ENCODE measurements around the gene OOSP4A.

OOSP4A gene

GRCh38 chr11:59965424-59965823, 1.6 kb downstream of the OOSP4A start:
- Histone ChIP-seq H3K4me3 (replicated peaks; ENCODE audit: low read depth, low read length) (no peak overlapping the region), H3K36me3 (ENCODE audit: control insufficient read depth, insufficient read depth, low read length) (no peaks in the 10 kb centered on the region), H3K27me3 (replicated peaks; ENCODE audit: control insufficient read depth, insufficient read depth, low read length) (no peaks in the 10 kb centered on the region)
- no peak for TF ChIP-seq CTCF (IDR thresholded peaks at IDR 0.05; ENCODE audit: insufficient read depth, low read length, poor library complexity, severe bottlenecking)
- no peak for DNase-seq (ENCODE audit: extremely low read depth, insufficient read length)

- TF ChIP-seq CTCF (IDR thresholded peaks at IDR 0.05; ENCODE audit: insufficient read depth, low read length, poor library complexity, severe bottlenecking), result no peak
- DNase-seq (ENCODE audit: extremely low read depth, insufficient read length), result no peak
- Histone ChIP-seq H3K27me3 (replicated peaks; ENCODE audit: control insufficient read depth, insufficient read depth, low read length) (no peaks in the 10 kb centered on the region), H3K36me3 (ENCODE audit: control insufficient read depth, insufficient read depth, low read length) (no peaks in the 10 kb centered on the region), H3K4me3 (replicated peaks; ENCODE audit: low read depth, low read length) (no peak overlapping the region)
These were observed 2.4 kb downstream of the OOSP4A start for GRCh38 chr11:59966201-59966600.

- no peak for DNase-seq (ENCODE audit: extremely low read depth, insufficient read length)
- no peak for TF ChIP-seq CTCF (IDR thresholded peaks at IDR 0.05; ENCODE audit: insufficient read depth, low read length, poor library complexity, severe bottlenecking)
- H3K36me3 ChIP-seq (ENCODE audit: control insufficient read depth, insufficient read depth, low read length), result no peaks in the 10 kb centered on the region
- H3K4me3 ChIP-seq (replicated peaks; ENCODE audit: low read depth, low read length), result no peak overlapping the region
- H3K27me3 ChIP-seq (replicated peaks; ENCODE audit: control insufficient read depth, insufficient read depth, low read length), result no peaks in the 10 kb centered on the region
These were observed 4.0 kb downstream of the OOSP4A start for GRCh38 chr11:59967677-59968394.

- Histone ChIP-seq H3K4me3 (replicated peaks; ENCODE audit: low read depth, low read length) (no peak overlapping the region), H3K36me3 (ENCODE audit: control insufficient read depth, insufficient read depth, low read length) (no peaks in the 10 kb centered on the region), H3K27me3 (replicated peaks; ENCODE audit: control insufficient read depth, insufficient read depth, low read length) (no peaks in the 10 kb centered on the region)
- DNase-seq (ENCODE audit: extremely low read depth, insufficient read length), result no peak
- no peak for TF ChIP-seq CTCF (IDR thresholded peaks at IDR 0.05; ENCODE audit: insufficient read depth, low read length, poor library complexity, severe bottlenecking)
These were observed 4.6 kb downstream of the OOSP4A start for GRCh38 chr11:59968395-59968783.

GRCh38 chr11:59973097-59973496, 9.3 kb downstream of the OOSP4A start:
- no peaks in the 10 kb centered on the region for H3K27me3 ChIP-seq (replicated peaks; ENCODE audit: control insufficient read depth, insufficient read depth, low read length)
- no peak overlapping the region for H3K4me3 ChIP-seq (replicated peaks; ENCODE audit: low read depth, low read length)
- no peaks in the 10 kb centered on the region for H3K36me3 ChIP-seq (ENCODE audit: control insufficient read depth, insufficient read depth, low read length)
- TF ChIP-seq CTCF (IDR thresholded peaks at IDR 0.05; ENCODE audit: insufficient read depth, low read length, poor library complexity, severe bottlenecking), result no peak
- DNase-seq (ENCODE audit: extremely low read depth, insufficient read length), result no peak

Measured in GM06990 (cell line).